GM18526 (cell line): Measurements from ENCODE around the gene TAS1R3.
A peak's percentile ranks its signal among the peaks of the same experiment; 100 is the strongest.

Experiments
- POLR2A ChIP-seq: IDR thresholded peaks from 3 replicates; pipeline ENCODE4 v1.6.1; 2011; ENCODE audit not compliant: insufficient read length; ENCODE audit errors: extremely low read depth

The TAS1R3 gene

GRCh38 chr1:1345860-1346500 lies 14.9 kb downstream of the TAS1R3 start:
- no peak for TF ChIP-seq POLR2A

GRCh38 chr1:1346501-1346890 lies 15.4 kb downstream of the TAS1R3 start:
- no peak for TF ChIP-seq POLR2A

DNA sequence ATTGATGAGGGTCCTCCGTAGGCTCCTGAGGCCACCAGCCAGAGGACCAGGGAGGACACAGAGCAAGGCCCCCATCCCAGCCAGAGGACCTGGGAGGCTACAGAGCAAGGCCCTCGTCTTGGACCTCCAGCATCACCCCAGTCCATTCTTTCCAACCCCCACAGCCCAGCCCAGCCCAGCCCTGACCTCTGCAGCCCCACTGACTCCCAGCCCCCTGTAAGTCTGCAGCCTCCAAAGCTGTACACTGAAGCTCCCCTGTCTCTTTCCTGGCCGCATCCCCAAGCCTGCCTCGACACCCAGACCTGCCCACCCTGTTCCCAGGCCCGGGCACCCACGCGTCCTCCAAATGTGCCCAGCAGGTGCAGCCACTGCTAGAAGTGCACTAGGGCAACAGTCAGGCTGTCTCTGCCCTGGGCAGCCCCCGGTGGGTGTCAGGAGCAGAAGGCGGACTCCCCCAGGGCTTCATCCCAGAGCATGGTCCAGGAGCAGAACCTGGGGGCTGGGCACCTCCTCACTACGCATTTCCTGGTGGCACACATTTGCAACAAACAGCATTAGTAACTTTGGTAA lies 16.0 kb downstream of the TAS1R3 start:
- no peak for TF ChIP-seq POLR2A

DNA sequence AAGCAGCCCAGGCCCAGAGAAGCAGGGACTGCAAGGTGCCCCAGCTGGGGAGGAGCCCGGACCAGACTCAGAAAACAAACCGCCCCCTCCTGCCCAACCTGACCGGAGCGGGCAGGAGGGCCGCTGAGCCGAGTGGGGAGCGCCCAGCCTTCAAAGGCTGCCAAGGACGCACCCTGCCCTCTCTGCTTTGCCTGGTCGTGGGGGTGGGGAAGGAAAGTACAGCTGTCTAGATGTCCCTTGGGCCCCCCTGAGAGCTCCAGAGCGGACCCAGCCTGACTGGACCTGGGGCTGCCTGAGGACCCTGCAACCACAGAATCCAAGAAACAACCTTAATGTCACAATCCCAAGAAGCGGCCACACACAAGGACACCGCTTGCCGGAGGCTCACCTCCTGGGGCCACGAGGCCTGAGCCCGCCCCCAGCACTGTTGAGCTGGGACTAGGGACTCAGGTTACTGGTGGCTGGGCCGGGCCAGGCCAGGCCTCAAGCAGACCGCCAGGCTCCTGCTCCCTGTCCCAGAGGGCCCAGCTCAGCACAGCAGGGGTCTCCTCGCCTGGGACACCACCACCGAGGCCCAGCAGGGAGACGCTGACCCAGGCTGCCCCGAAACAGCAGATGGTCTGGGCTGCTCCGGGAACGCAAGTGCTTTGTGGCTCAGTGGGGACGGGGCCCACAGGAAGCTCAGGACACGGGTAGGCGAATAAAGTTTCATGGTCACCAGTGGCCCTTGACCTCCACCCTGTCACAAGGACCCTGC lies 16.8 kb downstream of the TAS1R3 start:
- TF ChIP-seq POLR2A = no peak

DNA sequence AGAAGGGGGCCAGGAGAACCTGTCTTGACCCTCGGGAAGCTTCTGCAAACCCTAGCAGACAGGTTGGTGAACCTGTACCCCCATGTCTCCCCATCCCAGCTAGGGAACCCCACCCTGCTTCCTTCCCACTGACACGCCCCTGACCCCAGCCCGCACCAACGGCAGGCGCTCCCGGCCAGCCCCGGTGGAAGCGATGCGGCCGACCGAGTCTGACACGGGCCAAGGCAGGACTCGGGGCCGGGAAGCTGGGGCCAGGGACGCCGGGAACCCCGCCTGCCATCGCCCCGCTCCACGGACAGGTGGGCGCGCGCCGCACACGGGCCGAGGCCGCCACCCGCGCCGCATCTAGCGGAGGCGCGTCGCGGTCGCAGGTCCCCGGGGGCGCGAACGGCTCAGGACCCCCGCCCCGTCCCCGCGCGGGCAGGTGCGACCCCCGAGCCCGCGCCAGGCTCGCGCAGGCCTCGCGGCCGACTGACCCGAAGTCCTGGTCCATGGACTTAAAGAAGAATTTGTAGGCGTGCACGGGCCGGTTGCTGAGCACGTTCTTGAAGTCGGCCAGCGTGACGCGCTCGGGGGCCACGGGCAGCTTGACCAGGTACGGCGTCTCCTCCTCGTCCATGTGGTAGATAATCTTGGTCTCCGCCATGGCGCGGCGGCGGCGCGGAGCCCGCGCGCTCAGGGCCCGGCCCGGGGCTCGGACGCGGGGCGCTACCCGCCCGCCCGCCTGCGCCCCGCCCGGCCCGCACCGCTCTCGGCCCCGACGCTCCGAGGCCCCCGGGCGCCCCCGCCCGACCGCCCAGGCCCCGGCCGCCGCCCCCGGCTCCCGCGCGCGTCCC lies 17.6 kb downstream of the TAS1R3 start:
- TF ChIP-seq POLR2A = no peak

DNA sequence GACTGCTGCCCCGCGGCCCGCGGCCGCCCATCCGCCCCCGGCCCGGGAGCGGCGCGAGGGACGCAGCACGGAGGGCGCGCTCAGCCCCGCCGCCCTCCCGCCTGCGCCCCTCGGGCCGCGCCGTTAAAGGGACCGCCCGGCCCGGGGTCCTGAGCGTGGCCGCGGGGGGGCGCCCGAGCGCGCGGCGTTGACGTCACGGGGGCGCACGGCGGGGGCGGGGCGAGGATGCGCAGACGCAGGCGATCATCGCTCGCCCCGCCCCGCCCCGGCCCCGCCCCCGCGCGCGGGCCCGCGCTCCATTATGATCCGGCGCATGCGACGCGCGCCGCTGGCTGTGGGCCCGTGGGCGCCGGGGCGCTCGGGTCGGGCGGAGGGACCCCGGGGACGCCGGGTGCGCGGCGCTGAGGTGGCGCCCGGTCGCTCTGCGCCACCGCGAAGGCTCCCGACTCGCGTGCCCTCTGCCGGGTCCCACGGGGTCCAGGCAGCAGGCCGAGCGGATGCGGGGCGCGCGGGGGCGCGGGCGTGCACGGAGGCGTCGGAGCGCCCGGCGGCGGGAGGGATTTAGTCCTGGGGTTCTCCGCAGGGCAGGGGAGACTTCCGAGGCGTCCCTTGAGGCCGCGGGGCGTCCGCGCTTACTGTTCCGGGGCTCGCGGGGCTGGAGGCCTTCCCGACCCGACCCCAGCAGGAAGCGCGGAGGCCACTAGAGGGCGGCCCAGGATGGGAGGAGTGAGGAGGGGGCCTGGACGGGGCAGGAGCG lies 18.4 kb downstream of the TAS1R3 start, which contains the start of gene DVL1:
TSS of gene DVL1 (minus strand) at position 163 of the 757 bp plus-strand sequence. CDS start 353 bp downstream, outside the sequence.
- TF ChIP-seq POLR2A = peak; percentile 56

GRCh38 chr1:1351511-1352427 lies 20.7 kb downstream of the TAS1R3 start:
- no peak for TF ChIP-seq POLR2A

GRCh38 chr1:1352786-1353388 lies 21.8 kb downstream of the TAS1R3 start:
- no peak for TF ChIP-seq POLR2A

GRCh38 chr1:1353389-1354151 lies 22.5 kb downstream of the TAS1R3 start:
- TF ChIP-seq POLR2A = no peak

GRCh38 chr1:1354271-1355247 lies 23.5 kb downstream of the TAS1R3 start:
- no peak for TF ChIP-seq POLR2A

GRCh38 chr1:1355416-1355815 lies 24.3 kb downstream of the TAS1R3 start:
- no peak for TF ChIP-seq POLR2A
